GM12864 (cell line): ENCODE measurements around the gene MAGIX.

ENCODE experiments used
- DNase-seq: peaks from one replicate; pipeline ENCODE4 v3.0.0-alpha.2; 2011; ENCODE audit warnings: low read depth
- H3K4me3 ChIP-seq: 2 replicates; pipeline ENCODE4 v1.5.1; 2011; ENCODE audit warnings: mild to moderate bottlenecking, low read depth, low read length, control low read depth
- CTCF ChIP-seq: IDR thresholded peaks from 2 replicates; pipeline ENCODE4 v1.5.1; 2011; ENCODE audit warnings: low read depth, mild to moderate bottlenecking, moderate library complexity, low read length, control low read depth, inconsistent platforms; ENCODE audit errors: missing control alignments

The MAGIX gene

GRCh38 chrX:49206543-49206942, 44.0 kb downstream of the MAGIX start:
- no peak for TF ChIP-seq CTCF
- DNase-seq, result no peak
- H3K4me3 ChIP-seq, result no peak overlapping the region

- no peak for TF ChIP-seq CTCF
- no peak overlapping the region for H3K4me3 ChIP-seq
- no peak for DNase-seq
Measured at GRCh38 chrX:49208399-49208798, 45.8 kb downstream of the MAGIX start.

- DNase-seq, result no peak
- no peak overlapping the region for H3K4me3 ChIP-seq
- TF ChIP-seq CTCF, result no peak
Measured at GRCh38 chrX:49209434-49210251, 47.1 kb downstream of the MAGIX start.

GRCh38 chrX:49210406-49210805, 47.8 kb downstream of the MAGIX start:
- no peak for DNase-seq
- H3K4me3 ChIP-seq, result no peak overlapping the region
- TF ChIP-seq CTCF, result no peak

- no peak overlapping the region for H3K4me3 ChIP-seq
- DNase-seq, result no peak
- no peak for TF ChIP-seq CTCF
Measured at GRCh38 chrX:49211074-49211473, 48.5 kb downstream of the MAGIX start.

GRCh38 chrX:49212209-49212608, 49.7 kb downstream of the MAGIX start:
- H3K4me3 ChIP-seq, result no peak overlapping the region
- TF ChIP-seq CTCF, result no peak
- DNase-seq, result no peak

GRCh38 chrX:49212861-49213260, 50.3 kb downstream of the MAGIX start:
- no peak for TF ChIP-seq CTCF
- DNase-seq, result no peak
- no peak overlapping the region for H3K4me3 ChIP-seq
